Posterior cingulate gyrus (tissue), 11 donors: ENCODE results near the gene PSMG3.

Experiments used
- DNase-seq, 10 donors: peaks; one replicate each; pipeline versions ENCODE4 v3.0.0 to v3.0.0-alpha.2; 2020 to 2021; ENCODE audit warnings: mixed read lengths in 3 of 10
- intact Hi-C: fragments of 100-400 bp; cut with DNase I; formaldehyde crosslinking; loops from one replicate; pipeline ENCODE4 v1.15.1; 2023

PSMG3 gene

DNA sequence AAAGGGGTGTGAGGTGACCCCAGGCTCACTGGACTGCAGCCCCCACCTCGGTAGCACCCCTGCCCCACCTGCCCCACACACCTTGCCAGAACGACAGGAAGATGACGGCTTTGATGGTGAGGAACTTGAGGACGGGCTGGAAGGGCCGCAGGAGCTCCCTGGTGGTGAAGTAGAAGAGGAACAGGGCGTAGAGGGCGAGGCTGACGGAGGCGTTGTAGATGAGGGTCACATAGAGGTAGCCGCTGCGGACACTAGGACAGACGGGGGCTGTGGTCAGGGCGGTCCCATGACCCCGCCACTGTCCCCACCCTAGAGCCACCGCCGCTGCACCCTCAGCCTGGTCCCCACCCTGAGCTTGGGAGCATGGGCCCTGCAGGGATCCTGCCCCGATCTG is 21.4 kb downstream of the PSMG3 start:
- intact Hi-C loops, result no loop called here
- no peak for DNase-seq

DNA sequence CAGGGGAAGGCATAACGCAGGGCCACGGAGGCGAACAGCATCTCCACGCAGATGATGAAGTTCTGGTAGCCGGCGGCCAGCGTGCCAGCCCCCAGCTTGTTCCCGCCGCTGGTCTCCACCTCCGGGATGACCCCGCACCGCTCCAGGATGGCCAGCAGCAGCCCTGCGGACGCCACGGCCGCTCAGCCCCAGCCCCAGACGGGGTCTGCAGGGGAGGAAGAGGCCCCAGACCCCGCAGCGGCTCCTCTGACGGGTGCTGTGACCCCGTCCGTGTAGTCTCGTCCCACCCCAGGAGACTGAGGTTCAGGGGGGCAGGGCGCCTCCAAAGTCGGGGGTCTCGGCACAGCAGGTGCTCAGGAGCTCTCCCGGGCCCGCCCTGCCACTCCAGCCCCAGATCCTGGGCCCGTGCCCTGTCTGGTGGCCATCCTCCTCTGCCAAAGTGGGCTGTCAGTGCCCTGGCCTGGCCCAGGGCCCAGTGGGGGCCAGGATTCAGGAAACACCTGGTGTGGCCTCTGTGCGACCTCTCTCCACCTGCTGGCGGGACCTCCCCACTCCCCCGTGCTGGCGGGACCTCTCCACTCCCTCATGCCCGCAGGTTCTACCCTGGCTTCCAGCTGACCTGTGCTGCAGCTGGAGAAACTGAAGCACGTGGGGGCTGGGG is 21.9 kb downstream of the PSMG3 start:
- intact Hi-C loops, result no loop called here
- no peak for DNase-seq

DNA sequence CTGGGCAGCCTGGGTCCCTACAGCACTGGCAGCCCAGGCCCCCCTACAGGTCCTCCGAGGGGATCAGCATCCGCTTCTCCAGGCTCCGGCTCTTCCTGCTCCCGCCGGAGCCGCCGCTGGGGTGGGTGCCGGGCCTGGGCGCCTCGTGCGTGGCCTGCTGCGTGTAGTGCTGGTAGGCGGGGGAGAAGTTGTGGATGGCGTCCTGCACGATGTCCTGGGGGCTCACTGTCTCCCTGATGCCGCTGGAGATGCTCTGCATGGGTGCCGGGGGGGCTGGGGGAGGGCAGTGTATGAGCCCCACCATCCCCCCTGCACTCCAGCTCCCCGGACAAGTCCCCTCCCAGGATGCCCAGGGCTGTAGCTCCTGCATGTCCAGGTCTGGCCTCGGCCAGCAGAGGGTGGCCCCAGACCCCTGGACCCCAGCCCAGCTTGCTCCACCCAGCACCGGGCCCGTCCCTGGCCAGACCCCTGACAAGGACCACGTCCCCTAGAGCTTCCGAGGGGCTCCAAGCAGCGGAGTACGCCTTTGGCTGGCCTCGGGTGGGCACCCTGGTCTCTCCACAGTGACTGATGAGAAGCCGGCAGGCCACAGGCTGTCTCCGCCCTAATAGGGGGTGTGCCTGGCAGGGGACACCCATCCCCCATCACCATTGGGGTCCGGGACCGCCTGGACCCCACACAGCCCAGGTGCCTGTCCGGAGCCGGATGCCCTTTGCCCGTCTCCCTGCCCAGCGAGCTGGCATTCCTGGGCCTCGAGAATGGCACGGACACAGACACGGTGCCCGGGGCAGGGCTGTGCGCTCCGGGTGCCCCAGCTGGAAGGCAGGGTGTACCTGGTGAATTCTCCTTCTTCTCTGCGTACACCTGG is 22.7 kb downstream of the PSMG3 start:
- DNase-seq, result no peak
- intact Hi-C loops, result no loop called here

DNA sequence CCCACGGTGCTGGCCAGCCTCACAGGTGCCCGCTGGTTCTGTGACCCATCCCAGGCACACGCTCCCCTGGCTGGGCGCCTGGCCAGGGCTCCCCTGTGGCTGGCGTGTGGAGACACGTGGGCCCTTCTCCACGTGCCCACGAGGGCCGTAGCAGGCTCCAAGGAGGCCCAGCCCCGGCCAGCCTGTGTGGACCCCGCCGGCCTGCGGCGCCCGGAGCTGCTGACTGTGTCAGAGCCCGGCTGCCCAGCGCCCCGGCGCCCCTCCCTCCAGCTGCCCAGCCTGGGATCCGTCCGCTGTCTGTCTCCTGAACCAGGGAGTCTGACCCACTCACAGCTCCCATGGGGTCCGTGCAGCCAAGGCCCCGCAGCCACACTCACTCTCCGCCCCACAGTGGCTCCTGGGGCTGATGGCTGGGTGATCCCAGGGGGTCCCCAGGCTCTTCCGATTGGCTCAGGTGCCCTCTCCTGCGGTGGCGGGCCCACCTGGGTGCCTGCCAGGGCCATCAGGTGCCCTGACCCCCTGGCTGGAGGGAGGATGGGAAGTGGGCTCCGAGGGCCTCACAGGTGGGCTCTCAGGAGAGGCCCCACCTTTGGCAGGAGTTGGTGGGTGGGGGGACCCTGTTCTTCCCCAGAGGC is 23.4 kb downstream of the PSMG3 start:
- no peak for DNase-seq
- intact Hi-C loops, result no loop called here

DNA sequence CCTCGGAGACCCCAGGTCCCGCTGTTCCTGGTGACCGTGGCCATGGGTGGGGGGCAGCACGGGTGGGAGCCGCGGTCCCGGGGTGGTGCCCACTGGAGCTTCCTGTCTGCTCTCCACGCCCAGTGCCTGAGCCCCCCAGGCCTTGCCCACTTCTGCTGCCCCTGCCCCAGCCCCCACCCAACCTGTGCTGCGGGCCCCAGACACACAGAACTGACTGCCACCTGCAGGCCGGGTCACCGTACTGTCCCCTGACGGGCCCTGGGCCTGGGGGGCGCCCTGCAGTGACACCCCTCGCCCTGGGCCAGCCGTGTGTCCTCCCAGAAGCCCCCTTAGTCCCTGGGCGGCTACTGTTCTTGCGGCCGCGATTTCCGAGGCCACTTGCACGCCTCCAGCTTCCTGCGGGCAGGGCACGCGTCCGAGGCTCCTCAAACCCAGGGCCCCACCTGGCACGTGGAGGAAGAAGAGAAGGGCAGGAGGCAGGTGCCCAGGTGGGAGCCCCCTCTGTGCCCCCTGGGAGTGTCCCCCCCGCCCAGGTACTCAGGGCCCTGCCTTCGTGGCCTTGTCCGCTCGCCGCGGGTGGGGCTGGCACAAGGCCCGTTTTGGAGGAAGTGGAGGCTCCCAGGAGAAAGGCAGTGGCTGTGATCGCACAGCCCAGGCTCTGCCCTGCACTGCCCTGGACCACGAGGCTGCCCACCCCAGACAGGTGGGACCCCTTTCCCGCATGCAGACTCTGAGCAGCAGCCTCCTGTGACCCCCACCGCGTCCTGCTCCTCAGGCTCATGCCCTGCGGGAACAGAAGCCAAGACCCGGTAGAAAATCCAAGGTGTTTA is 24.2 kb downstream of the PSMG3 start:
- DNase-seq, result no peak
- intact Hi-C loops, result no loop called here

DNA sequence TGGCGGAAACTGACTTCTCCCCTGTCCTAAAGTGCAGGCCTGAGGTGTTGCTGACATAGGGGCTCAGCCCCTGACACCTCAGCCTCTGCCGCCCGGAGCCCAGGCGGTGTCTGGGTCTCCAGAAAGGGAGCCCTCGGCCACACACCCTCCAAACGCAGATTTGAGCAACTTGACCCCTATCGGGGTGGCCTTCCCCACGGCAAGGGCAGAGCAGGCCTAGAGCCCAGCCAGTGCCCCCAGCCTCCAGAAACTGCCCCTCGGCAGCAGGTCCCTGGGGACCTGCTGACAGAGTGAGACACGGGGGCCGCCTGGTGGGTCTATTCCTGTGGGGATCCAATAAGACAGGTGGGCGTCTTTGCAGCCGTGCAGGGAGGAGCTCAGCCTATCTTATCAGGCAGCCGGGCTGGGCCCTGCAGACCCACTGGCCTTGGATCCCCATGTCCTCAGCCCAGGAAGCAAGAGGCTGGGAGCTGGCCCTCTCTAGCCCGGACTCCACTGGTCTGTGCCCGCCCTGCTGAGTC is 24.9 kb downstream of the PSMG3 start:
- intact Hi-C loops, result no loop called here
- no peak for DNase-seq

DNA sequence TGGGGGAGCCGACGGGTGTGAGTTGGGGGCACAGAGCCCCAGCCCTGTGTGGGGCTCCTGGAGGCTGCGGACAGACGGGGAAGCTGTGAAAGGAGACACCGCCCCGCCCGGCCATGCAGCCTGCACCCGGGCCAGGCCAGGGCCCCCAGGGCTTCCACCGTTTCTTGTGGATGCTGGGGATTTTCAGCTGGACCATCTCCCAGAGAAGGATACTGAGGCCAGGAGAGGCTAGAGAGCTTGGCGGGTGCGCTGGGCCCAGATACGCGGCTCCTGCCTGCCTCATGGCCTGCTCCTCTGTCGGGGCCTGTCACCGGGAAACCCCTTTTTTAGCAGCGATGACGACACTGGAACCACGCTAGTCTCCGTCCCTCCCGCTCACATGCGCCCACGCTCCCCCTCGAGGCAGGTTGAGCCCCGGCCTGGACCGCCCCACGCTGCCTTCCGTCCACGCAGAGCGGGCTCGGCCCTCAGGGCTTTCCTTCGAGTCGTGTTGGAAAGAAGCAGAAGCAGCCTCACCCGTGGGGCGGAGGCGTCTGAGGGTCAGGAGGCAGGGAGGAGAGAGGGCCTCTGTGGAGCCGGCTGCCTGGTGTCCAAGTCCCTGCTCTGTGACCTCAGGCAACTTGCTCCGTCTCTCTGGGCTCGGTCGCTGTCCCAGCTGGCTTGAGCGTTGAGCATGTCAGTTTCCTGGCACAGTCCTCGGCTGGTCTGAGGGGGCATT is 25.5 kb downstream of the PSMG3 start:
- DNase-seq, result no peak
- intact Hi-C loops, result no loop called here

DNA sequence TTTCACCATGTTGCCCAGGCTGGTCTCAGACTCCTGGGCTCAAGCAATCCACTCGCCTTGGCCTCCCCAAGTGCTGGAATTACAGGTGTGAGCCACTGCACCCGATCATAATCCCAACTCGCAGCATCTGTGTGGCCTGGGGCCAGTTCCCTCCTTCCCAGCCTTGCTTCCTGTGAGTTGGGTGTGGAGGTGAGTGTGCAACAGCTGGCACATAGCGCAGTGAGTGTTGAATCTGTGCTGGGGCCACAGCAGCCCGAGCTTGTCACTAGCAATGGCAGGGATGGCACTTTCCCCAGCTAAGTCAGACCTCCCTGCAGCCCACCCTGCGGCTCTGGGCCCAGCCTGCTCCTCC is 26.0 kb downstream of the PSMG3 start:
- DNase-seq, result no peak
- intact Hi-C loops, result no loop called here

DNA sequence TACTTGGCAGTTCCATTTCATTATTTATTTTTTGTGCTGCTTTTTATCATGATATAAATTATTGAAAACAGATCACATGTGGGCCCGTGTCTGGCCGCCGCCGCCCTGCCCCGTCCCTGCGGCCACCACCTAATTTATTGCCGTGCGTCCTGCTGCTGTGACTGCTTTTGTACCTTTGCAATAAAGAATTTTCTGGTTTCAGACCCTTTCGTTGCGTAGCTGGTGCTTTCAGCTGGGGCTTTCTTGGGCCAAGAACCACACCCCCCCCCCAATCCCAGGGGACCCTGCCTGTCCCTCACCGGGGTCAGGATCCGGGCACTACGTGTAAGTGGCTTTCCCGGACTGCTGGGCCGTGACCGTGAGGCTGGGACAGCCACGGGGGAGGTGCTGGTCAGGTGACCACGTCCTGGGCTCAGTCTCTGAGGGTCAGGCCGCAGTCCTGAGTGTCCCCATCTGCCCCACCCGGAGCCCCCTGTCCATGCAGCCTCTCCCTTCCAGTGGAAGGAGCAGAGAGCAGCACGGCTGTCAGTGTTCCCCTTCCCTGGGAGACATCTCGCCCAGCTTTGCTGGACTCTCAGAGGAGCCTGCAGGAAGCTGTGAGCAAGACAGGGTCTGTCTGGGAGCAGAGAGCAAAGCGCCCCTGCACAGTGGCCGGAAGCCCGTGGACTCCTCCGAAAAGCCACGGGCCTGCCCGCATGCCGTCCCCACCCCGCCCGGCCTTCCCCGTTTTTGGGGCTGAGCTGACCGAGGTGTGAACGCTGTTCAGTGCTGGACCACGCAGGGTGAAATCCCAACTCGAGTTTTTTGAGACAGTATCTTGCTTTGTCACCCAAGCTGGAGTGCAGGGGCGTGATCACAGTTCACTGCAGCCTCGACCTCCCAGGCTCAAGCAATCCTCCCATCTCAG is 26.7 kb downstream of the PSMG3 start:
- intact Hi-C loops, result no loop called here
- no peak for DNase-seq

DNA sequence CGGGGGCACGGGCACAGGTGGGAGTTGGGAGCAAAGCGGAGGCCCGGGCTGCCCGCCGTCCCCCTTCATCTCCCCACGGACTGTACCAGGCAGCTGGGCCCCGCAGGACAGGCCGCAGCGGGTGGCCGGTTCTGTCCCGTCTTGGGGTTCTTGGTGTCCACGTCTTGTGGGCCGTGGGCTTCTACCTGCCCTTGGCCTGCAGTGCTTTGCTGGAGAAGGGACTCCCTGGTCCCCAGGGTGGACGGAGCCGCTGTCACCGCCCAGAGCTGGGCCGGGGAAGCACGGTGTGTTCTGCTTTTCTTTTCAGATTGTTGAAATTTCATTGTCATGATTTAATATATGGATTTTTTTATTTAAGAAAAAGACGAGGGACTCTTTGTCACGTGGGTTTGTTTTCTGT is 27.5 kb downstream of the PSMG3 start:
- no peak for DNase-seq
- intact Hi-C loops, result no loop called here

DNA sequence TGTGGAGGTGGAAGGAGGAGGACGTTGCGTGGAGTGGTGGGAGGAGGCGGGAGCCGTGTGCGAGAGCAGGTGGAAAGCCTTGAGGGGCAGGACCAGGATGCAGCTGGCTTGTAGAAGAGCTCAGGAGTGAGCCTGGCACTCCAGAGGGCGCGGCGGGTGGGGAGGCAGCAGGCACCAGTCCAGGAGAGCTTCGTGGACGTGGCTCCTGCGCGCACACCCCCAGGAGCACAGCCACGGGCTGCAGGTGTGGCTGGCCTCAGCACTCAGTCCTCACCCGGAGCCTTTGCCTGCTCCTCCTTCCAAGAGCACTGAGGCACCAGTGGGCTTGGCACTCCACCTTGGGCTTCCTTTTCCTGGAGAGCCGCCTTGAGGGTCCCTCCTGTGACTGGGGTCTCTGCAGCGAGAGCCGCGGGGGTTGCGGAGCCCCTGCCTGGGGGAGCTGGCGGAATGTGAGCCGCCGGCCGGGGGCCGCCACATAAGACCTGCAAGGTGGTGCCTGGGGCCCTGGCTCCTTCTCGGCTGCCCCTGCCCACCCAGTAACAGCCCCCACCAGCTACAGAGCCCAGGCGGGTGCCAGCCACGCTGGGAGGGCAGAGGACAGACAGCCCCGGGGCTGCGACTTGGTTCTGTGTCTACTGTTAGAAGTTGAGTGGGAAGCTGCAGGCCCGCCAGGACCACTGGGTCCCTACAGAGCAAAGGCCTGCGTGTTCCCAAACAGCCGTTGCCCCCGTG is 28.2 kb downstream of the PSMG3 start:
- DNase-seq, result peak in 1 of 10 donors; percentile 76
- intact Hi-C loops, result no loop called here

DNA sequence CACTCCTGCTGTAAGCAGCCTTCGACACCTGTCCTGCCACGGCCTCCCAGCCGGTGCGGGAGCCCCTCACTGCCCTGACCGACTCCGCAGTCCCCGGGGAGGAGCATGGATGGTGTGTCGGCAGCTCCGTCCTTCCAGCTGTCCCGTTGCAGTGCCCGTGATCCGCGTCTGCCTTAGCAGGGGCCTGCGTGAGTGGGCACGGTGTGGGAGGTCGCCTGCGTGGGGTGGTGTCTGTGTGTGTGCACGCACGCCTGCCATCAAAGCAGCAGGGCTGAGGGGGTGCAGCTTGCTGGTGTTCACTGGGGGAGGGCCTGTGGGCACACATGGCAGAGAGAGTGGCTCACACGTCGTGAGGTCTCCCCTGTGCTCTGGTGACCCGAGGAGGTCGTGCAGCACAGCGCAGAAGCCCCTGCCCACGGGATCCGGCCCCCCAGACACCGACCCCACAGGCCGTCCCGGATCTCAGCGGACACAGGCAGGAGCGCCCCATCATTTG is 29.0 kb downstream of the PSMG3 start:
- intact Hi-C loops, result no loop called here
- DNase-seq, result peak in 1 of 10 donors; percentile 80

DNA sequence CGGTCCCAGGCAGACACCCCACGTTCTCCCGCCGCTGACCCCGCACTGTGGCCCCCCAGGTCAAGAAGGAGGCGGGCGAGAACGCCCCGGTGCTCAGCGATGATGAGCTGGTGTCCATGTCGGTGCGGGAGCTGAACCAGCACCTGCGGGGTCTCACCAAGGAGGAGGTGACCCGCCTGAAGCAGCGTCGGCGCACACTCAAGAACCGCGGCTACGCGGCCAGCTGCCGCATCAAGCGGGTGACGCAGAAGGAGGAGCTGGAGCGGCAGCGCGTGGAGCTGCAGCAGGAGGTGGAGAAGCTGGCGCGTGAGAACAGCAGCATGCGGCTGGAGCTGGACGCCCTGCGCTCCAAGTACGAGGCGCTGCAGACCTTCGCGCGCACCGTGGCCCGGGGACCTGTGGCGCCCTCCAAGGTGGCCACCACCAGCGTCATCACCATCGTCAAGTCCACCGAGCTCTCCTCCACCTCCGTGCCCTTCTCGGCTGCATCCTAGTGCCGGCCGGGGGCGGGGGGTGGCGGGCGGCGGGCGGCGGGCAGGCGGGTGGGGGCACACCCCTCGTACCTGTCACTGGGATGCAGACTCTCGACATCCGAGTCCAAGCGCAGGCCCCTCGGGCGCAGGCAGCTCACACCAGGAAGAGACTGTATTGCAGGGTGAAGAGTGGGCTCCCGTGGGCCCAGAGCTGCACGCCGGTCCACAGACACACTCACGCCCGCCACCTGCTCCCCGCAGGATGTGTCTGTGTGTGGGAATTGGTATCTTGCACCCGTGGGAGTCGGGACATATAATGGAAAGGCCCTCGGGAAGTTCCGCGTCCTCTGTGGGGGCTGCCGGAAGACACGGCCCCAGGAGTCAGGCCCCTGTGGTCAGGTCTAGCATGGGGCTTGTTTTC is 29.7 kb downstream of the PSMG3 start:
- peak in 1 of 10 donors; percentile 81 for DNase-seq
- intact Hi-C loops, result no loop called here

DNA sequence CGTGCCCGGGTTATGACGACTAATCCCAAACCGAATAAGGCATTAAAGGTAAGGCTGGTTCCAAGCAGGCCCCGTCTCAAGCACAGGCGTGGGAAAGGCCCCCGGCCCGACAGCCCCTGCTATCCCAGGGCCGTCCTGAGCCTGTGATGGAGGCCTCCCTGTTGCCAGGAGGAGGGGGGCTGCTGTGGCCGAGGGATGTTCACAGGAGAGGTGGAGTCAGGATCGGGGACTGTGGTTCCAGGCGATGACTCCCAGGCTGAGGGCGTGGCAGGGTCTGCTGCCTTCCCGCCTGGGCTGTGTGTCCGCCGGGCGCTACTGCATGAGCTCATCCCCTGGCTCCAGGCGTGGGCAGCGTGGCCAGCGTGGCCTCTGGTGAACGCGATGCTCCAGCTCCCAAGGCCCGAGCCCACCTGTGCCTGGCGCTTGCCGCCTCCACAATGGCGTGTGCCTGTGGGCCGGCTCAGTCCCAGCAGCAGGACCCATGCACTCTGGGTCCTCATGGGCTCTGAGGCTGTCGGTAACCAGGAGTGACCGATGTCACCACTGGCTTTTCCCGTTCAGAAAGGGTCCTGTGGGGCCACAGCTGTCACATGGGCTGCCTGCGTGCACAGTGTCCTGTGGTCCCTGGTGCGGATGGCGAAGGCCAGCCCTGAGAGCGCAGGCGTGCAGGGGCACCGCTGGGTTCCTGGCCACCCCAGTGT is 30.5 kb downstream of the PSMG3 start:
- intact Hi-C loops, result no loop called here
- DNase-seq, result peak in 1 of 10 donors; percentile 74

DNA sequence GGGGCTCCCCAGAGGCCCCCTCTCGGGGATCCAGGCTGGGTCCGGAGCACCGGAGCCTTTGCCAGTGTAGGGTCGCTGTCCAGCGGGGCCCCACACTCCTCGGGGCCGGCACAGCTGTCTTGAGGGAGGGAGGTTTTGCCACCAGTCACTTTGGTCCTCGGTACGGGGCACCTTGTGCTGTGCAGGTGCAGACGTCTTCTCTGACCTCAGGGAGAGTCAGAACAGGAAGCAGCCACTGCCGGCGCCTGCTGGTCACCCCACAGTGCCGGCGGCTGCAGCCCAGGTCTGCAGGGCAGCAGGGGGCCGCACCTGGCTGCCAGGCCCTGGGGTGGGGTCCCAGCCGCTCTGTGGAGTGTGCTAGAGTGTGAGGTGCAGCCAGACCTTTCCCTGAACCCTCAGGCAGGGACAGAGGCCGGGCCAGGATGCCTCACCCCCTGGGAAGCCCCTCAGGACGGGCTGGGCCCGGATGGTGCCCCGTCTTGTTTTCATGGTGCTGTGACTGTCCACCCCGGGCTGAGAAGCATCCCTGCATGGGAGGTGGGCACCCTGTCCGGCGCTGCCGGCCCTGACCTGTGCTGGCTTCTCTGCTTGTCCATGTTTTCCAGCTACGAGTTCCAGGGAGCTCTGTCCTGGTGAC is 31.2 kb downstream of the PSMG3 start:
- peak in 1 of 10 donors; percentile 73 for DNase-seq
- intact Hi-C loops, result no loop called here
